Measurements from ENCODE around the gene GFOD1.
"Not testable (repeated sequence)": the region's sequence is repeated elsewhere in the genome, so short reads cannot be mapped to it uniquely, and the experiment has no call there.

The GFOD1 gene

DNA sequence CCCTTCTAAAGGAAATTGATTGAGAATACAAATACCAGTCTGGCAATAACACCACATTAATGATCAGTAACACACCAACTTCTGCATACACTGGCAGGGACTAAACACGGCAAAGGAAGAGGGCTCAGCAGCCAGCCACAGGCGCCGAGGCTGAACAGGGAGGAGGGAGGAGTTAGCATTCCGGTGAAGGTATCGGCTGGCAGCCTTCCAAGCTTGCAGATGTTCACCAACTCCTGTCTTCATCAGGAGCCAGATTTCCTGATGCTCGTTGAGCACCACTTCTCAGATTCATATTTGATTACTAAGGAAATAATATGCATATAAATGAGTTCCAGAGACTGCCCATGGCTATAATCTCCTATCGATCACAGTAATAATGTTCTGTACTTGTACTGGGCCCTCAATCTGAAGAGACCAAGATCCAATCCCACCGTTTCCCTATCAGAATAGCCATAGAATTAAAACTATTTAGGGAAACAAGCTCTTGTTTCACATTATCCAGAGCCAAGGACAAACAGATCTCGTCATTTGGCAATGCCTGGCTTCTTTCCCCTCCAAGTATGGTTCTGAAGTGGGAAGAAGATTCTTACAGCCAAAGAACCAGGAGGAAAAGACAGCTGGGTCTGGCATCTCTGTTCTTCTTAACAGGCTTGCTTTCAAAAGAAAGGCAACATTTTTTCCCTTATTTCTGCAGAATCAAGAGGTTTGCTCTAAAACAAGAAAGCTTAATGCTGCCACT lies 42.2 kb downstream of the GFOD1 start:
- DNase-seq, result peak in 15 of 56 donors; percentile 9 to 58 (median 29)

DNA sequence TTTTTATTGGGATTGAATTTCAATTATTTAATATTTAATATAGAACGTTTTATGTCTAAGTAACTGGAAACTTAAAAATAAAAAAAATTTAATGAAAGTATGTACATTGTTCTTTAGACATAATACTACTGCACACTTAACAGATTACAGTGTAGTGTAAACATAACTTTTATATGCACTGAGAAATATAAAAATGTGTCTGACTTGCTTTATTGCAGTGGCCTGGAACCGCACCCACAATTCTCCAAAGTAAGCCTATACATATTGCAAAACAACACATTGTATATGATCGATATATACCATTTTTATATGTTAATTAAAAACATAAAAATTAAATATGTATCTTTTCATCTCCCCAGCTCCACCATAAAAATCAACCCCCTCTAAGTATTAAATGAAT lies 42.8 kb downstream of the GFOD1 start:
- DNase-seq, result no peak

DNA sequence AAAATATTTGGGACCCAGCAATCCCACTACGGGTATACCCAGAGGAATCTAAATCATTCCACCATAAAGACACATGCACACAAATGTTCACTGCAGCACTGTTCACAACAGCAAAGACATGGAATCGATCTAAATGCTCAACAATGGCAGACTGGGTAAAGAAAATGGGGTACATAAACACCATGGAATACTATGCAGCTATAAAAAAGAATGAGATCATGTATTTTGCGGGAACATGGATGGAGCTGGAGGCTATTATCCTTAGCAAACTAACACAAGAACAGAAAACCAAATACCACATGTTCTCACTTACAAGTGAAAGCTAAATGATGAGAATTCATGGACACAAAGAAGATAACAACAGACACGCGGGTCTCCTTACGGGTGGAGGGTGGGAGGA lies 43.4 kb downstream of the GFOD1 start:
- not testable (repeated sequence) for DNase-seq

DNA sequence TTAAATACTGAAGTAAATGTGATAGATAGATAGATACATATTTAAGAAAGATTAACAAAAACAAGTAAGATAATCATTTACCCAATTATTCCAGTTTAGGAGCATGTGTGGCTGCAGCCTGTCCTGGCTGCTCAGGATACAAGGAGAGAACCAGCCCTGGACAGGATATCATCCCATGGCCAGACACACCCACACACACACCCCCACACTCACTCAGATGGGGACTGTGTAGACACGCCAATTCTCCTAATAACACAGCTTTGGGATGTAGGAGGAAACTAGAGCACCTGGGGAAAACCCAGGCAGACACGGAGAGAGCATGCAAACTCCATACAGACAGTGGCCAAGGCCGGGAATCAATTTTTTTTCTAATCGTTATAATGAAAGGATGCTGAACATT lies 45.6 kb downstream of the GFOD1 start:
- DNase-seq, result no peak

GRCh38 chr6:13439644-13440043 lies 47.8 kb downstream of the GFOD1 start:
- no peak for DNase-seq

DNA sequence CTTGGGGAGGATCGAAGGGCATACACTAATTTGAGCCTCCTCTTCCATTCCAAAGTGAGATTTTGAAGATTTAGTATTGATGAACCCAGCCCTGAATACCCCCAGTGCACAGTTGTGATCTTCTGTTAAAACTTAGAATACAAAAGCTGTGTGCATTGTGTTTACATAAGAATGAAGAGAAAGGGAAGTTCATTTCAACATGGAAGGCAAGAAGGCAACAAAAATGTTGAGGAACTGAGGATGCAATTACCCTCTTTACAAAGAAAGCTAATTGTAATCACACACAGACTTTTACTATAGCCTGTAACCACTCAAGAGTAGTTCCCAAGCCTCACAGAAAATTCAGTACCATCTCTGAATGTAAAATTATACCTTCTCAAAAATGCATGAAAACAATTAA lies 49.3 kb downstream of the GFOD1 start:
- no peak for DNase-seq

DNA sequence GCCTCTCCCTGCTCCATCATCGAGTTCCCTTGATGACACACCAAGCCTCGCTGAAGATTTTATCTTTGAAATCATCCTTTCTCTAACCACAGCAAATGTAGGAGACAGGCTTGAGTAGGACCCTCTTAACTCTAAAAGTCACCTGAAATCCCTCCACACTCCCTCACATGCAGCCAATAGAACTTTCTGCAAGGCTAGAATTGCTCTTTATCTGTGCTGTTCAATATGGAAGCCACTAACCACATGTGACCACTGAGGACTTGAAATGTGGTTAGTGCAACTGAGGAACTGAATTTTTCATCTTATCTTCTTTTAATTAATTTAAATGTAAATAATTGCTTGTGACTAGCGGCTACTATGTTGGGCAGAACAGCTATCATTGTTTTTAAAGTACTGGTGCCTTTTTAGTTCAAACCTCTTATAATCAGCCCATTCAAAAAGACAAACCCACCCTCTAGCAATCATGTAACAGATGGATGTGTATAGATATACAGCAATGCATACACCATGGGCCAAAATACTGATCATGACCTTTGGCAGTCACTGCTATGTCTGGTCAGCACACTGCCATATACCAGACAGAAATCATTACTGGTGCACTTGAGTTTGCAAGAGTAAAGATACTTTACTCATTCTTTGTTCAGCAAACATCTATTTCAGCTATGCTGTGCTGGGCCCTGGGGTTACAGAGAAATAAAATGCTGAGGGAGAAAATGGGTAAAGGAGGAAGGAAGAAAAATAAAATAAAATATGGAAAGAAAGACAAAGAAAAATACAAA lies 50.0 kb downstream of the GFOD1 start:
- no peak for DNase-seq

- no peak for DNase-seq
Observed at GRCh38 chr6:13436399-13437217, 50.8 kb downstream of the GFOD1 start.

- DNase-seq, result no peak
Observed at GRCh38 chr6:13435477-13436246, 51.7 kb downstream of the GFOD1 start.

GRCh38 chr6:13434777-13435176 lies 52.6 kb downstream of the GFOD1 start:
- DNase-seq, result no peak

DNA sequence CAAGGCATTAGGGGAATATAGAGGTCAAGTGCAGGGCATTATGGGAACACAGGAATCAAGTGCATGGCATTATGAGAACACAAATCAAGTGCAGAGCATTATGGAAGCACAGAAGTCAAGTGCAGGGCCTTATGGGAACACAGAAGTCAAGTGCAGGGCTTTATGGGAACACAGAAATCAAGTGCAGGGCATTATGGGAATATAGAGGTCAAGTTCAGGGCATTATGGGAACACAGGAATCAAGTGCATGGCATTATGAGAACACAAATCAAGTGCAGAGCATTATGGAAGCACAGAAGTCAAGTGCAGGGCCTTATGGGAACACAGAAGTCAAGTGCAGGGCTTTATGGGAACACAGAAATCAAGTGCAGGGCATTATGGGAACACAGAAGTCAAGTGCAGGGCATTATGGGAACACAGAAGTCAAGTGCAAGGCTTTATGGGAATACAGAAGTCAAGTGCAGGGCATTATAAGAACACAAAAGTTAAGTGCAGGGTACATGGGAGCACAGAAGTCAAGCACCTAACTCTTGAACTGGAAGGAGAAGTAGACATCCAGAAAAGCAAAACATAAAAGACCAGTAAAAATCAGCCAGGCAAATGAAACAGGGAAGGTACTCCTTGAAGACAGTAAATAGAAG lies 53.1 kb downstream of the GFOD1 start:
- not testable (repeated sequence) for DNase-seq

DNA sequence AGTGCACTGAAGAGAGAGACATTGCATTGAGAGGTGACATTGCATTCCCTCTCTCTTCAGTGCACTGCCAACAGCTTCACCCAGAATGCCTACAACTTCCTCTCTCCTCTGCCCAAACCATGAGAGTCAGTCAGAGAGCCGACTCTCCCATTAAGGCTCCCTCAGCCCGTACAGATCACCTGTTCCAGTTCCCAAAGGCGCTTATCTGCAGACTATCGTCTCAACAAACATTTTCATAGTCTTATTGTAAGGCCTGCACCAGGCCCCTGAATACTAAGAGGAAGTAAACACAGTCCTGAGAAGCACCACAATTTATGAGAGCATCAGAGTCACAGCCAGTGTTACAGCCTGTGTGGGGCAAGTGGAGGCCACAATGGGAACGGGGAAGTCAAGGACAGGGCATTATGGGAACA lies 53.7 kb downstream of the GFOD1 start:
- no peak for DNase-seq

DNA sequence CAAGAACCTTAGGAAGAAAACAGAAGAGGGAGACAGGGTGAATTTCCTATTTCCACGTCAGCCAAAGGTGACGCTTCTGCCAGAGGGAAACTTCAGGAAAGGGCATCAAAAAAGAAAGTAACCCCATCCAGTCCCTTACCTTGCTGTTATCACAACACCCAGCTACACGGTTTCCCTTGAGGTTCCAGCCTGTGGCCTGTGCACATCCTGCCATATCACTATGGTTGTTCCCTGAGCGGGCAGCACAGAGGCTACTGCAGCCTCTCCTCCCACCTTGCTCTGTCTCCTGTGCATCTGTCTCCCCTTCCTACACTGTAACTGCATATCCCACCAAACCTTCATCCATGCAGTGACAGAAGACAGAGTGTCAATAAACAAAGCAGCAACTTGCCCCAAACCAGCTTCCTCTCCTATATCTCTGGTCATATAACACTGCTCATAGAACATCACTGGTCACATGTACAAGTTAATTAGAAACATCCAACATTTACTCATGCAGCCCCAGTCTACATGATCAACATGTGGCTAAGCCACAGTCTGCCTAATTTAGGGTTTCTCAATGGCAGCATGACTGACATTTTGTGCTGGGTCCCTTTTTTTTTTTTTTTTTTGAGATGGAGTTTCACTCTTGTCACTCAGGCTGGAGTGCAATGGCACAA lies 54.7 kb downstream of the GFOD1 start:
- DNase-seq, result no peak

GRCh38 chr6:13431861-13432465 lies 55.4 kb downstream of the GFOD1 start:
- no peak for DNase-seq

DNA sequence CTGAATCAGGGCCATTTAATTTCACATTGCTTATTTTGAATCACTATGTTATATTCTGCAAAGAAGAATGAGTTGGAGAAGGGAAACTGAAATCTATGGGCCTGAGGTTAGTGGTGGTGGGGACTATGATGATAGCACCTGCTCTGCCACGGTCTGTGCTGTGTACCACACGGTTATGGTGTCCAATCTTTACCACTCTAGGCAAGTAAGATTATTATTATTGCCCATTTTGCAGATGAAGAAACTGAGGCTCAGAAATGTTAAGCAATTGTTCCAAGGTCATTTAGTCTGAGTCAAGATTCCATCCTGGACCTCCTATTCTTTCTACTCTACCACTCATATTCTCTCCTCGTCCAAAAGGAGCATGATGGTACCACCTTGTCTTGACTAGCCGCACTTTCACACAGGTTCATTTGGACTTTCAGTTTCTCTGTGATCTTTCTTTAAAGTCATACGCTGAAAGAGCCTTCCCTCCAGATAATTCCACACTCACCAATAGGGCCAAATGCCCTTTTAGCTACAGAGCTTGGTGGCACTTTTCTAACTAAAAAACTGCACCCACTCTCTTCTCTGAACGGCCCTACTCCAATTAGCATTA lies 56.2 kb downstream of the GFOD1 start:
- no peak for DNase-seq

DNA sequence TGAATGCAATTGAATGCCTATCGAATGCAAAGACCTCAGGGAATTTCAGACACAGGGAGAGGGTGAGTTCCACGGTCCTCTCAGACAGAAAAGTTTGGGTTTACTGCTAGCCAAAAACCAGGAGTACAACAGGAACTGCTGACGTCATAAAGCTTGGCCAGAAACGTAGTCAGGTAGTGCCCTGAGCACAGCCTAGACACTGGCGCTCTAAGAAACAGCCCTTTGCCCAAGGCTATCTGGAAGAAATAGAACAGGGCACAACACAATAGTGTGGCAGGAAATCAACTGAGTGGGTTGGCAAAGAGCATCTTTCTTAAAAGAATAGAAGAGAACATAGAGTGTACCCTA lies 58.0 kb downstream of the GFOD1 start:
- DNase-seq, result no peak

GRCh38 chr6:13428583-13429405 lies 58.6 kb downstream of the GFOD1 start:
- peak in 5 of 56 donors; percentile 21 to 31 (median 25) for DNase-seq

GRCh38 chr6:13427801-13428582 lies 59.4 kb downstream of the GFOD1 start:
- DNase-seq, result no peak
